H1 (cell line): ENCODE results near the gene CHMP4A.

Experiments
- BCL11A ChIP-seq, 2 experiments: IDR thresholded peaks; one replicate each; pipeline ENCODE4 v1.6.1; 2011; ENCODE audit warnings: low read depth in 2 of 2, low read length in 2 of 2, mild to moderate bottlenecking in 2 of 2
- CBX5 ChIP-seq: fragments of 300-800, 300-1000 bp; sonication (generic); IDR thresholded peaks from 2 replicates; pipeline ENCODE4 v1.7.1; 2016; ENCODE audit warnings: antibody characterized with exemption, low read length, low read depth
- HDAC6 ChIP-seq: IDR thresholded peaks from one replicate; pipeline ENCODE4 v1.7.1; 2012; ENCODE audit warnings: low read depth, mild to moderate bottlenecking, inconsistent platforms, low read length, moderate library complexity
- JUN ChIP-seq: IDR thresholded peaks from 2 replicates; pipeline ENCODE4 v1.6.1; 2011; ENCODE audit warnings: low read depth, mild to moderate bottlenecking, improper control_type of control experiment, low read length
- YY1 ChIP-seq: IDR thresholded peaks from 2 replicates; pipeline ENCODE4 v1.6.1; 2011; ENCODE audit warnings: low read depth, mild to moderate bottlenecking, low read length
- TF ChIP-seq, protein P1 (sequence below), 3 experiments: IDR thresholded peaks; 1 replicate in 2 of 3; 2 replicates in 1 of 3; pipeline versions ENCODE4 v1.5.1 to v1.6.1; 2011; ENCODE audit warnings: low read length in 3 of 3, mild to moderate bottlenecking in 3 of 3, inconsistent platforms in 2 of 3, low read depth in 1 of 3, moderate library complexity in 1 of 3; ENCODE audit not compliant: insufficient read depth in 1 of 3; ENCODE audit errors: control extremely low read depth in 1 of 3

DNA sequence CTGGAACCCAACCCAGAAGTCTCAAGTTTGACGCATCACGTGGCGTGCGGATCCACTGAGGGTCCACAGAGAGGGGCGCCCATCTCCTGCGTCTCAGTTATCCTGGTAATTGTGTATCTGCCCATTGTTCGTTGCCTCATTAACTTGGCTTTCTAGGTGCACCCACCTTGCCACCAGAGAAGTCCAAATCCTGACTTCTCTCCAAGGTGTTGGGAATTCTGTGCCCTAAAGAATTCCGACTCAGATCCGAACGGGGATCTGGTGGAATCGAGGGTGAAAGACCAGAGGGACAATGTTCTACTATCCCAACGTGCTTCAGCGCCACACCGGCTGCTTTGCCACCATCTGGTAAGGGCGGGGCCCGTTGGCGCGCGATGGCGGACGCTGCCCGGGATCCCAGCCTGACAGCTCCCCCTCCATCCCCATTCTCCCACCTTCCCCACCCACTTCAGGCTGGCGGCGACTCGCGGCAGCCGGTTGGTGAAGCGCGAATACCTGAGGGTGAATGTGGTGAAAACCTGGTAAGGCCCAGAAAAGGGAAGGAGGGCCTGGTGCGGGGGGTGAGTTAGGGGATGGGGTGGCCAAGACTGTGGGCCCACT is 40.9 kb downstream of the CHMP4A start:
- TF ChIP-seq BCL11A (IDR thresholded peaks at IDR 0.05; ENCODE audit: low read depth in 2 of 2, low read length in 2 of 2) (no peak), YY1 (0 out of 2 replicates have a peak, but pooled peaks have one; percentile 8), JUN (no peak), HDAC6 (no peak), CBX5 (no peak)
- TF ChIP-seq, protein P1, sequence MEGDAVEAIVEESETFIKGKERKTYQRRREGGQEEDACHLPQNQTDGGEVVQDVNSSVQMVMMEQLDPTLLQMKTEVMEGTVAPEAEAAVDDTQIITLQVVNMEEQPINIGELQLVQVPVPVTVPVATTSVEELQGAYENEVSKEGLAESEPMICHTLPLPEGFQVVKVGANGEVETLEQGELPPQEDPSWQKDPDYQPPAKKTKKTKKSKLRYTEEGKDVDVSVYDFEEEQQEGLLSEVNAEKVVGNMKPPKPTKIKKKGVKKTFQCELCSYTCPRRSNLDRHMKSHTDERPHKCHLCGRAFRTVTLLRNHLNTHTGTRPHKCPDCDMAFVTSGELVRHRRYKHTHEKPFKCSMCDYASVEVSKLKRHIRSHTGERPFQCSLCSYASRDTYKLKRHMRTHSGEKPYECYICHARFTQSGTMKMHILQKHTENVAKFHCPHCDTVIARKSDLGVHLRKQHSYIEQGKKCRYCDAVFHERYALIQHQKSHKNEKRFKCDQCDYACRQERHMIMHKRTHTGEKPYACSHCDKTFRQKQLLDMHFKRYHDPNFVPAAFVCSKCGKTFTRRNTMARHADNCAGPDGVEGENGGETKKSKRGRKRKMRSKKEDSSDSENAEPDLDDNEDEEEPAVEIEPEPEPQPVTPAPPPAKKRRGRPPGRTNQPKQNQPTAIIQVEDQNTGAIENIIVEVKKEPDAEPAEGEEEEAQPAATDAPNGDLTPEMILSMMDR (IDR thresholded peaks at IDR 0.05; ENCODE audit: control extremely low read depth in 1 of 3, insufficient read depth in 1 of 3, low read depth in 1 of 3, low read length in 3 of 3) = no peak
